GM18499 (cell line): Measurements from ENCODE around the gene MYO1B.

Source experiments
- ATAC-seq: cut with Tn5 transposase; IDR thresholded peaks from one replicate; pipeline ENCODE4 v1.9.1; 2021; ENCODE audit warnings: moderate number of reproducible peaks; ENCODE audit not compliant: insufficient read depth, unreplicated experiment

The MYO1B gene

DNA sequence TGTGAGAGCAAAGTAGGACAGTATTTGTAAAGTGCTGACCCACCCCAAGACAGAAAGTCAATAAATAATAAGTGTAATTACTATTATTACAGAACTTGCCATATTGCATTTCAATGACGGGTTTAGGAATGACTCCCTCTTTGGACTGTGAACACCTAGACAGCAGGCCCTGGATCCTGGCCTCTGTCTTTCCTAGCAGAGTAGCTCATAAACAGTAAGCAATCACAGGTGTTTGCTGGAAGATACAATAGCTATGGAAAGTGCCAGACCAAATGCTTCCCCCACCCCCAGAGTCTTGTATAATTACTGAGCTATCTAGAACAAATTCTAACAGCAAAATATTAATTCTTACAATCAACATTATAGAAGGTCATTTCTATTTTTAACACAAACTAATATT is 20.1 kb upstream of the MYO1B start:
- ATAC-seq: no peak

DNA sequence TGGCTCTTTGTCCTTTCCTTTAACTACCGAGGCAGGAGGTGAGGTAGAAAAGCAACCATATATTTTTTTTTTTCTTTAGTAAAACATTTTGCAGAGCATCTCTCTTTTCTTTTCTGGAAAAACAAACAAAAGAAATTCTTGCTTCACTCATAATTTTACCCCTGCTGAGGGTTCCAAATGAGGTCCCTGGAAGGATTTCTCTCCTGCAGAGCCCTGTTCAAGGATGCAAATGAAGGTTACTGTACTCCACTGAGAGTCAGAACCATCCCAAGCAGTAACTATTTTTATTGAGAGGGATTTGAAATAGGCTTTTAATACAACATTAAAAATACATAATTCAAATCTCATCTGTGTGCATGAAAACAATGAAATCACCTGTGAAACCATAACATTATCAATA is 19.5 kb upstream of the MYO1B start:
- no peak for ATAC-seq

DNA sequence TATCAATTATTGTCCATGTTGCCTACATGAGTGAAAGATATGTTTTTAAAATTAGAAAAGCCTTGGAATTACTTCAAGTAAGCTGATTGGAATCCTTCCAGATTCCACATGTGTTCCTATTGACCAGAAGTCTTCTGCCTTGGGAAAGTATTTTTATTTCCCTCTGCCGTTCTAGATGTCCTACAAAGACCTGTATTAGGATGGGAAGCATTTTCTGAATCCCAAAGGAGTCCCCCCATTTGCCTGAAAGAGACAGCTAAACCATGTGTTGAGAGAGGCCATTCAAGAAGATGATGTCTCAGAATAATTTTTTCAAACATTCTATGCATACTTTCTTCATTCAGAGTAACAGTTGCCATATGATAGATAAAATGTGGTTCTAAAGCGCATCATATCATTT is 19.0 kb upstream of the MYO1B start:
- ATAC-seq: no peak

DNA sequence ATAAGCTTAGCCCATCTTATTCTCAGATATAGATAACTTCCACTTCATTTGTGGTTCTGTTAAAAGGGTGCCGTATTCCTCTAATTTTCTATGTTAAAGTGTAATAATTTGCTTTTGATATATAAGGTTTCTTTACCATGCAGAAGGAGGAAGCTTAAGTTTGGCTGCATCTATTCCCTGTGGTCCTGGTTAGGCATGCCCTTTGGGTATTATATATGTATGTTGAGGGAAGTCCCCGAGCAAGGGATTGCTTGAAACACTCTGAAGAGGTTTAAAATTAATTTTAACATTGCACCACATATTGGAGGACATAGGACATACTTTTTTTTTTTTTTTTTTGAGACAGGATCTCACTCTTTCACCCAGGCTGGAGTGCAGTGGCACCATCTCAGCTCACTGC is 16.9 kb upstream of the MYO1B start:
- ATAC-seq: no peak

DNA sequence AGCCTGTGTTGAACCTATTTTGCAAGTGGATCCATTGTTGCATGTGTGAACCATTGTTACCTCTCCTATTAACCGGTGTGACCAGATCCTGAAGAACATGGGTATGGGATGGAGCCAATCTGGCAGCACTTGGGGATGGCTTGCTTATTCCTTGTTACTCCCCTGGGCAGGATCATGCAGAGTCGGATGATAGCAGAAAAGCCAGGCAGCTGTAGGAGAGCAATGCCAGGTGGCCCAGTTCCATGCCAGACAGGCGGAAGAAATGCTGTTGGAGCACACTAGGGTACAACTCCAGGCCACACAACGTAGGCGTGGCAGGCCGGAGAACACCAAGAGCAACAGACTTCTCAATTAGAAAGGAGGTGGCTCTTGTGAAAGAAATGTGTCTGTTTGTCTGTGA is 16.3 kb upstream of the MYO1B start:
- no peak for ATAC-seq

DNA sequence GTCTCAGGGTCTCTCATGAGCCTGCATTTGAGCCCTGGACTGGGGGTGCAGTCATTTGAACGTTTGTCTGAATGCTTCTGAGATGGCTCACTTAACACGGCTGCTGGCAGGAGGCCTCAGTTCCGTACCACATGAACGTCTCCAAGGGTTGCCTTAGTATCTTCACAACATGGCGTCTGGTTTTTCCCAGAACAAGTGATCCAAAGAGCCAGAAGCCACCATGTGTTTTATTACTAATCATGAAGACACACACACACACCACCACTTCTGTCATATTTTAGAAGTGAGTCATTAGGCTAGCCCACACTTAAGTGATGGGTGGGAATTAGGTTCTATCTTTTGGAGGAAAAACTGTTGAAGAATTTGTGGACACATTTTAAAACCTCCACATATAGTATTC is 15.0 kb upstream of the MYO1B start:
- no peak for ATAC-seq

DNA sequence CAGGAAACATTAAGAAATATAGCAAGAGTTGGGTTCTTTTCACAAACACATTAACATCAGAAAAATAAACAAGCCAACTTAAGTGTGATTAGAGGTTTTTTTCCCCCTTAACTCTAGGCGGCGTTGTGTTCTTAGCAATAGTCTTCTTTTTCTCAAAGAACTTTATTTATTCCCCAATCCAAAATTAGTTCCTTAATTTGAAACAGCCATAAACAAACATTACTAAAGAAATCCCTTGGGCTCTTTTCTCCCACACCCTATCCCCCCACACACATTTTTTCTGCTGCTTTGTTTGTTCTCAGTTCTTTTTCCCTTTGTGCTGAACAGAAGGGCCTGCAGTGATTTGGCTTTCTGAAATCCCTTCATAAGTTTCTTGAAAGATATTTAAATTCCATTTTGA is 13.2 kb upstream of the MYO1B start:
- no peak for ATAC-seq

DNA sequence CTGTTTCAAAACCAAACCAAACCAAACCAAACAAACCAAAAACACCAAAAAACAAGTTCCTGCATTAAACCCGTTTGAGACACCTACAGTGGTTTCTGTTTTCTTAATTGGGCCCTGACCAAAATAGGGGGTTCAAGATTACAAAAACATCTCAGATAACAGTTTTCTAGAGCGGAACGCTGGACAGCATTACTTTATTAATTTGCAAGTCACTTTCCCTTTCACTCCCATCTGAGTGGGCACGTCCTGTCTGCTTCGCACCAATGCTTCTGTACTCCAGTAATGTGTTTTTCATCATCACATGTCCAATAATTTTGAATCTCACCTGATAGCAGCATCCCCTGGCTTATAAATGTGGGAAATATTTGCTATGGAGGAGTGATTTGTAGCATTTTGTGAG is 11.7 kb upstream of the MYO1B start:
- no peak for ATAC-seq

DNA sequence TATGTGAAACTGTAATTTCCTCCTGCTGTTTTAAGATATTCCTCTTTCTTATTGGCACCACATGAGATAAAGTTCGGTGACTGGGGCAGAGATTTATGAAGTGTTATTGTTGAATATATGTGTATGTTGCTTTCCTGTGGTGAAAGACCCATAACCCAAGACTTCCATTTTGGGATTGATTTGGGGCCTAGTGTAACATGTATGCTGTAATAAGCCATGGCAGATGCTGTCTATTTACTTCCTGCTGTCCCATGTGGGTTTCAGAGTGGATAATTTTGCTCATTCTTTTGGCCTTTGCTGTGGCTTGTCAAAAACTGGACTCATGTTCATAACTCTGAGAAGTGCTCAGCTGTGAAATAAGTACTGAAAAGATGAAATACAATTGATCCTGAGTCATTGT is 10.8 kb upstream of the MYO1B start:
- no peak for ATAC-seq

DNA sequence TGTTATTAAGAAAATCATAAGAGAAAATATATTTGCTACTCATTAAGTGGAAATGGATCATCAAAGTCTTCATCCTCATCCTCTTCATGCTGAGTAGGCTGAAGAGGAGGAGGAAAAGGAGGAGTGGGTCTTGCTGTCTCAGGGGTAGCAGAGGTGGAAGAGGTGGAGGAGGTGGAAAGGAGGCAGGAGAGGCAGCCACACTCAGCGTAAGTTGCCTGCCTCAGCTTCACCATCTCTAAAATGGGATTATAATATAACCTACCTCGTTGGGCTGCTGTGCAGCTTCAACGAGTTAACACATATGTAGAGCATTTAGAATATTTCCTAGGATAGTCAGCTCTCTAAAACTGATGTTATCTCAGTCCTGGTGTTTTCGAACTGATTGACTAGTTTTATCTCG is 4.3 kb upstream of the MYO1B start:
- ATAC-seq: no peak

DNA sequence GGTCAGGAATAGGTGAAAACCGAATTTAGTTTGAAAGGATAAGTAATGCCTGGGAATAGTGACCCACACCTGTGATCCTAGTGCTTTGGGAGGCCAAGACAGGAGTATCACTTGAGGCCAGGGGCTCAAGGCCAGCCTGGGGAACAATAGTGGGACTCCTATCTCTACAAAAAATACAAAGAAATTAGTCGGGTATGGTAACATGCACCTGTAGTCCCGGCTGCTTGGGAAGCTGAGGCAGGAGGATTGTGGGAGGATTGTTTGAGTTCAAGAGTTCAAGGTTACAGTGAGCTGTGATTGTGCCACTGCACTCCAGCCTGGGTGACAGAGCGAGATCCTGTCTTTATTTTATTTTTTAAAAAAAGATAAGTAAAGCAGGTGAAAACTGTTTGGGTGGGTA is 3.8 kb upstream of the MYO1B start:
- ATAC-seq: no peak

DNA sequence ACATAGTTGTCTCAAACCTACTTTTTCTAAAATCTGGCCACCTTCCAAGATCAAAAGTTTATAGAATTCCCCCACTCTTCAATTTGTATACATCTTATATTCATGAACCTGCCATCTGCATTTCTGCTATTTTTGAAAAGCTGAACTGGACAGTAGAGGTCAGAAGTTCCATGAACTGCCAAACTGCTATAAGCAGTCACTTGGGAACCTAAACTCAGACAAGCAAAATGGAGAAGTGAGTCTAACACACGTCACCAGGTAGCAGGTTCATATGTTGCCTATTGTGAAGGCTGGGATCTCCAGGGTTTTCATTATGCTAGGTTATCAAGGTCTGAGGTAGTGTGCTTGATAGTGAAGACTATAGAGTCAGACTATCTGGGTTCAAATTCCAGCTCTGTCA is 2.0 kb upstream of the MYO1B start:
- ATAC-seq: no peak

DNA sequence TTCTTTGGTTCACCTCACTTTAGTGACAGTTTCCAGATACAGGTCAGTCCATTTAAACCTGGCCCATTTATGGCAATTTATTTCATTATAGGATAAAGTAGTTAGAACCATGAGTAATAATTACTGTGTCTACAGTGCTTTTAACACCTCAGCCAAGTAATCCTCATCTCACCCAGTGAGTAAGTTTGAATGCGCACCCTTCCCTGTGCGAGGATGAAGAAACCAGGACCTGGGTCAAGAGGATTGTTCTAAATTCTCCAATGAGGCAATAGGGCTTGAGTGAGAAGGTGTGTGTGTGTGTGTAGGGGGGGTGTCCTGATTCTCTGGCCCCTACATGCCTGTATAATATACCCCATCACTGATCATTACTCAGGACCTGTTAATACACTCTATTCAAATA is 854 bp upstream of the MYO1B start:
- ATAC-seq: no peak

DNA sequence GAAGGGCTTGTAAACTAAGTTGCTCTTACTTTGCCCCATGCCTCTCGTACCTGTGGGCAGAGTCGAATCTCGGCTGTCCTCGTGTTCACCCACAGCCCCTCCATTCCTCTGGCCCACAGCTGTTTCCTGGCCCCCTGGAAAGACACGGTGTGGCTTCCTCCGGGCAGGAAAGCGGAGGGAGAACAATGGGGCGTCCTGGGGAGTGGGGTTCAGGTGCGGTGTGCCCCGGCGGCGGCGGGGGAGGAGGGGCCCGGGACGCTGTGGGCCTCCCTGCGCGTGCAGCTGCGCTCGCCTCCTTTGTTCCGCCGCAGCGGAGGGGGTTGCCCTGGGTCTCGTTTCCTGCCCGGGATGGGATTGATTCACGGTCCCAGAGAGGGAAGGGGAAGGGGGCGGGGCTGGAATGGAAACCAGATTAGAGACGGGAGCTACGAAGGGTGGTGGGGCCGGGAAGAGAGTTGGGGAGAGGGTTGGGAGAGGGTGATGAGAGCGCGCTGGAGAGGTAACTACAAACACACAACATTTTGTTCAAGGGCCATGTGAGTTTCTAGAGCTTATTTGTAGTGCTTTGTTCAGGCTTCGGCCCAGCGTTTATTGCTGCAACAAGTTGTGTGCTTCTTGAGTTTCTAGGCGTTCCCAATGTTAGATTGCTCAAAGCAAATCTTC is 796 bp downstream of the MYO1B start:
- ATAC-seq: no peak

DNA sequence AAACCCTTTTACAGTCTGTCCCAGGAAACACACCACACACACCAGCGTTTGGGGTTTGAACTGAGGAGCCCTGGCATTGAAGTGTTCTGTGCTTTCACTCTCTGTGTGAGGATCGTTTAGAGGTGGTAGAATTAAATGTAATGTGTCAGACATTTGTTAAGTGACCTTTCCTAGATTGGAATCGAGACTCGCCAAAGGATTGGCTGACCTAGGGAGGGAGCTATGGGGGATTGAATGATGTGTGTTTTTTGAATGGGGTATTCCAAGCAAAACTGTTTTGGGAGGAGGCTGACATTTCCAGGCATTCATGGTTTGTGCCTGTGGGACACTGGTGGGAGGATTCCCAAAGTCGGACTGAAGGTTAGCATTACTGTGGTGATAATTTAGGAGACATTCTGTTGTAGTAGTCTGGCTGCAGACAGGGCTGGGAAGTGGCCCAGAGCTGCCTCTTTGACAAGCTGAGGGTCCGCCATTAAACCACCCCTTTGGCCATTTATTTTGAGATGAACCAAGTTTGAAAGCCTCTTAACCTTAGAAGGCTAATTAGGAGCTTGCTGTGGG is 1.7 kb downstream of the MYO1B start:
- no peak for ATAC-seq

DNA sequence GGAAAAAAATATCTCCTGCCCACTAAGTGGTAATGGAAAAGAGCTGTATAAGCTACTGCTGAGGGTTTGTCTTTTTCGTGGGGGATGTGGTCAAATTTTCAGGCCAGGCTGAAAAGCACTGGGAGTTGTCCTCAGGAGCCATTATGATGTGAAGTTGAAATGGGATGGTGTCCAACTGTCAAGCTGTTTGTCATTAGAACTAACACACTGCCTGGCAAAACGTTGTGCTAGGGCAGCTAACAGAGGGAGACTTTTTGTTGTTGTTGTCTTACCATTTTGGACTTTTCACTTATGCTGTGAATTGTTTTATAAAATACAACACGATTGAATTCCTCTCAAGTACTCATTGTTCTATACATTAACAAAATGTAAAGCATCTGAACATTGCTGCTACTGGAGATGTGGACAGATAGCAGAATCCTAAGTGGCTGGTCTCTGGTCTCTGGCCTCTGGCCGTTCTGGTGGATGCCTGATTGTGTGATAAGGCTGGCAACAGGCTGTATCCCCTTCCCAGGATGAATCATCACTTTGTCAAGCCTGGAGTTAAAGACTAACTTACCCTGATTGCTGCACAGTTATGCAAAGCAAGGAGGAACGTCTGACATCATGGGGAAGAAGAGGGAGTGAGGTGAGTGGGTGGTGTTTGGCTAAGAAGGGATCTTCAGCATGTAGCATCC is 2.3 kb downstream of the MYO1B start:
- no peak for ATAC-seq

DNA sequence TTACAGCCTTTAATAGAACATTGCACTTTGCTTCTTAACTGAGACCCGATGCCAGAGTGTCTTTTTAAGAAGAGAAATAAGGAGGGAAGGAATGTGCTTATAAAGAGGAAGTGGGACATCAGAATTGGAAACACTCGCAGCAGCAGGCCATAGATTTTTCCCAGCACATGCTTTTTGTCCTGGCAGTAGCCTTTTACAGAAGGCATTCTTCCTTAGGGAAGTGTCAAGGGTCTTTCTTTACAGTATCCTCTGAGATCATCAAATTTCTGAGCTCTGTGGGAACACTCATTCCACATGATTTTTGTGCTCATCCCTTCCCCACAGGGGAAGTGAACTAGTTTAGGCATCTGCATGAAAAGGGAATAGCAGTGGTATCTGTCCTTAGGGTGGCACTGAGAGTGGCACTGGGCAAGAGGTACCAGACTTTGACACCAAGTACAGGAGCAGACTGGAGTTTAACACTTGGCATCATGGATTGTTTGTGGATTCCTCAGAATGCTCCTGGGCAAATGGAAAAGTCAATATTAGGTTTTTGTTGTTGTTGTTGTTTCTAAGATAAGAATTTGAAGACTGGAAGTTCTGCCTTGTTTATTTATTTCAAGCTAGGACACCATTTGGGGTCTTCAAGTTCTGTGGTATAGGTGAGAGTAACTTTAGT is 4.1 kb downstream of the MYO1B start:
- ATAC-seq: no peak

DNA sequence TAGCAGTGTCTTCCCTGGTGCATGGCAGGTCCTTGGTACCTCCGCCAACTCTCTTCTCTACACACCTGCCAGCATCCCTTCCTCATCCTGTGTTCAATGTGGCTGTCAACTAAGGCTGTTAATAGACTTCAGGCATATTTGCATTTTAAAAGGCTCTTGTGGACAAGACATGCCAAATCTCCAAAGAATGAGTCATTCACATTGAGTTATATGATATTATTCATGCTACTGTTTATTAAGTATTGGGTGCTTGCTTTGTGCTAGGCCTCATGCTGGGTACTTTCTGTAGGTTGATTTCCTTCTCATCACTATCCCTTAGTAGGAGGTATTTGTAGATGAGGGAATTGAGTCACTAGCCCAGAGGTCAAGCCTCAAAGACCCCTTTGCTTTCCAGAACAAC is 5.2 kb downstream of the MYO1B start:
- no peak for ATAC-seq

DNA sequence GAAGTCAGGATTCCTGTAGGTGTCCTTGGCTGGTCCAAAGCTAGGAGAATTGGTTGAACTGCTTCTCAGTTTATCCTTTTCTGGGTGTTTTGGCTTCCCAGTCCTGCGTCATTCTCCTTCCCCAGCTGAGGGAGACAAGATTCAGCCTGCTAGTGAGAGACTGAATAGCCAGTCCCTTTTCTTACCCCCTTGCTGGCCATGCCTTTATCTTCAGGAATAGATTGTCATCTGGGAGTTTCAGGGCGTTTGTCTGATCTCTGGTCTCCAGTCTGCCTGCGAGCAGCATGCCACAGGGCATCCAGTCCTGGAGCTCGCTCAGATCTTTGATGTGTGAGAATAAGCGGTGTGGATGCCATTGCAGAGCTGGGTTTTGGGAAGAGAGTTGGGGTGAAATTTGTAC is 5.8 kb downstream of the MYO1B start:
- ATAC-seq: no peak

DNA sequence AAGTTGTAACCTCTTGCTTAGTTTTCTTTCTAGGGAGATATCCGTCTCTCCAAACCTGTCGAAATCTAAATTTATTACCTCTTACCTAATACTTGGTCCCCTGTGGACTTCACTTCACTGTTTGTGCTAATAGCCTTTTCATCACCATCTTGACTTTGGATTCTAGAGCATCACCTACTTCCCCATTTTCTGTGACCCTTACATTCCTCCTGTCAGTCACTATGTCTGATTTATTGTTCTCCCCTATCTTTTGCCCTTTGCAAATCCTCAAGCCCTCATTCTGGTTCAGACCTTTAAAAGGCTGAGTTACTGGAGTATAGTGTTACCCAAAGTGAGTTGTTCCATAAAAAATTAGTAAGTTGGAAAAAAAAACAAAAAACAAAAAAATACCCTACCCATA is 7.5 kb downstream of the MYO1B start:
- no peak for ATAC-seq

DNA sequence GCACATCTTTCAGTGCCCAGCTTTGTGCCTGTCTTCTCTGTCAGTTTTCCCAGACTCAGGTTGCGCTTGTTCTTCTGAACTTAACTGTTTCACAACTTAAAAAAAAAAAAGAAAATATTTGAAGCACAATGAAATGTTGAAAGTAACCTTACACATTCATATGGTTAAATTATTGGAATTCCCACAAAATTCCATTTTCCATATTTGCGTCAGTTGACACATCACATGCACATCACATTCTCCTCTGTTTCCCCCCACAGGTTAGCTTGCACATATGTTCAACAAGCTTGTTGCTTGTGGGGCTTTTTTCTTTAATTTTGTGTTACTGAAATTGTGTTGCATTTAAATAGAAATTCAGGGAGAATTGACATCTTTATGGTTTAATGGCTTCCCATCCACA is 8.3 kb downstream of the MYO1B start:
- ATAC-seq: no peak

DNA sequence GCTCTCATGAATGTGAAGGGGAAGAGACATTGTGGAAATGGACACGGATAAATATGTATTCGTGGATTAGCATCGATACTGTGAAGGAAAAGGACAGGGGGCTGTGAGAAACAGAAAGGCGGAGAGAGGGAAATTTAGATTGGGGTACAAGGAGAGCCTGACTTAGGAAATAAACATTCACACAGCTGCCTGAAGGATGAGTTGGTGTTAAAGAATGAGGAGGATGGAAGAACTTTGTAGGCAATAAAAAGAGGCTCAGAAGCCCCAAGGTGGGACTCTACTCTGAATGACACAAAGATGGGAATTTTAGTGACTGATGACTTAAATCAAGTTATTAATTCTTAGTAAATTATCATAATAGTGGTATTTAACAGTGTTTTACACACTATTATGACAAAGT is 10.1 kb downstream of the MYO1B start:
- ATAC-seq: no peak
